HG02642 (cell line): ENCODE data around the gene PIK3CB.
"Not testable (repeated sequence)": the region's sequence is repeated elsewhere in the genome, so short reads cannot be mapped to it uniquely, and the experiment has no call there.

Experiments used
- ATAC-seq: cut with Tn5 transposase; IDR thresholded peaks from one replicate; pipeline ENCODE4 v1.9.1; 2021; ENCODE audit warnings: mild to moderate bottlenecking; ENCODE audit not compliant: unreplicated experiment, poor library complexity

The PIK3CB gene

DNA sequence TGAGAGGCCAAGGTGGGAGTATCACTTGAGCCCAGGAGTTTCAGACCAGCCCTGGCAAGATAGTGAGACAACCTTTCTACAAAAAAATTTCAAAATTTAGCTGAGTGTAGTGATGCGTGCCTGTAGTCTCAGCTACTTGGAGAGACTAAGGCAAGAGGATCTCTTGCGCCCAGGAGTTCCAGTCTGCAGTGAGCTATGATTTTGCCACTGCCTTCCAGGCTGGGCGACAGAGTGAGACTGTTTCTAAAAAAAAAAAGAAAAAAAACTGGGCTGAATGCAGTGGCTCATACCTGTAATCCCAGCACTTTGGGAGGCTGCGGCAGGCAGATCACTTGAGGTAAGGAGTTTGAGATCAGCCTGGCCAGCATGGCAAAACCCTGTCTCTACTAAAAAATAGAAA is 14.0 kb upstream of the PIK3CB start:
- no peak for ATAC-seq

DNA sequence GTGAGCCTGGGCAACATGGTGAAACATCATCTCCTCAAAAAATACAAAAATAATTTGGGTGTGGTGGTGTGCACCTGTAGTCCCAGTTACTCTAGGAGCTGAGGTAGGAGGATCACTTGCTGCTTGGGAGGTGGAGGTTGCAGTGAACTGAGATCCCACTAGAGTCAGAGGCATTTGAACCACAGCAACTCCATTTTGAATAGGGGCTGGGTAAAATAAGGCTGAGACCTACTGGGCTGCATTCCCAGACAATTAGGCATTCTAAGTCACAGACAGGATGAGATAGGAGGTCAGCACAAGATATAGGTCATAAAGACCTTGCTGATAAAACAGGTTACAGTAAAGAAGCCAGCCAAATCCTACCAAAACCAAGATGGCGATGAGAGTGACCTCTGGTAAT is 12.1 kb upstream of the PIK3CB start:
- not testable (repeated sequence) for ATAC-seq

DNA sequence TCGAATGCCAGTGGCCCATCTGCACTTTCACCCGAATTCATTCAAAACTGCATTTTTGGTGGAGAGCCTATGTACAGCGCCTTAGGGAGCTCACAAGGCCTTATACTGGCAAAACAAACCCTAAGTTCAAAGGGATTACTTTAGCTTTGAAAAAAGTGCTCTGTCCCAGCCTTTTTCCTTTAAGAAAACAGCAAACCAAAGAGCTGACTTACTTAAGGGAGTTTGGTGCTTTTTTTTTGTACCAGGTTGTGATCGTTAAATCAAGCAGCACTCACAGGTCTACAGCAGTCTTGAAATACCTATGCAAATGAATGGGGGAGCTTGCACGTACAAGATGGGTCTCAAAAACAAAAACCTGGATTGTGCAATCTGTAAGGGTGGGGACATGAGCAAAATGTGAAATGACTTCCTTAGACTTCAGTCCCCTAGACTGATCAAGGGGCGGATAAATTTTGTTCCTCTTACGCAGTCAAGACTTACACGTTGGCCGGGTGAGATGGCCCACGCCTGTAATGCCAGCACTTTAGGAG is 11.6 kb upstream of the PIK3CB start:
- no peak for ATAC-seq

DNA sequence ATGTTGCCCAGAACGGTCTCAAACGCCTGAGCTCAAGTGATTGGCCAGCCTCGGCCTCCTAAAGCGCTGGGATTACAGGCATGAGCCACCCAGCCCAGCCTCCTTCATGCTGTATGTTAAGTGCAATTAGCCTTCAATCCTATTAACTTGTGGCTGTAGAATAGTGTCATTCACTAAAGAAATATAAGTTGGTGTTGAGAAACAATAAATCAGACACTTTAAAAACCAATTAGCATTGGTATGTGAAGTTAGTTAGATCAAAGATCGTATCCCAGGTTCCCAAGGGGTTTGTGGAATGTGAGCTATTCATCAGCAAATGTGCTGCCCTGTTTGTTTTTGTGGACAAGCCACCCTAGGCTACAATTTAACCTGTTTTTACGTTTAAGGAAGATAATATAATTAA is 11.0 kb upstream of the PIK3CB start:
- ATAC-seq: no peak

DNA sequence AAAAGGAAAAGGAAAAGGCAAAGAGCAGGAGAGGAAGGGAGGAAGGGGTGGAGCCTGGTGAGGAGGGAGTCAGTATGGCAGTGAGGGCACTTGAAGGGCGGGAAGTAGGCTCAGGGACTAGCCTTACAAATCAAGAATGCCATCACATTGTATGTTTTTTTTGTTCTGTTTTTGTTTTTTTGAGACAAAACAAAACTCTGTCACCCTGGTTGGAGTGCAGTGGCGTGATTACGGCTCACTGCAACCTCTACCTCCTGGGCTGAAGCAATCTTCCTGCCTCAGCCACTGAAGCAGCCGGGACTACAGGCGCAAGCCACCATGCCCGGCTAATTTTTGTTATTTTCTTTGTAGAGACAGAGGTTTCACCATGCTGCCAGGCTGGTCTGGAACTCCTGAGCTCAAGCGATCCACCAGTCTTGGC is 10.5 kb upstream of the PIK3CB start:
- no peak for ATAC-seq

DNA sequence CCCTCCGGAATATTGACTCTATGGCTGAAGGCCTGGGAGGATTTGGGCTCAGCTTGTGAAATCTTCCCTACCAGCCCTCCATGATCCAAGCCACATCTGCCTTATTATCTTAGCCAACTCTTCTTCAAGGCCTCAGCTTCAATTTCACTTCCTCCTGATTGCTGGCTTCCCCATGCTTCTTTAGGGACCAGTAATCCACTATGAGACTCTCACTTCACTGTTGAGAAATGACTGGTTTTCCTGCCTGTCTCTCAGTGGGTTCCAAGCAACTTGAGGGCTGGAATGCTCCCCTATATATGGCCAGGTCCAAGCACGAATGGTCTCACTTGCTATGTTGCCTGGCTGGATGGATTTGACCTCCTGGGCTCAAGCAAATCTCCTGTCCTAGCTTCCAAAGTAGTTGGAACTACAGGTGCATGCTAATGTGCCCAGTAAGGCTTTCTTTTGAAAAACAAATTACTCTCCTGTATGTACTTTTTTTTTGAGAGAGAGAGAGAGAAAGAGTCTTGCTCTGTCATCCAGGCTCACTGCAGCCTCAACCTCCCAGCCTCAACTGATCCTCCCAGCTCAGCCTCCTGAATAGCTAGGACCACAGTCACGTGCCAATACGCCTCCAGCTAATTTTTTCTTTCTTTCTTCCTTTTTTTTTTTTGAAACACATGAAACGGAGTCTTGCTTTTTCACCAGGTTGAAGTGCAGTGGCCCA is 7.9 kb upstream of the PIK3CB start:
- peak; percentile 73 for ATAC-seq

DNA sequence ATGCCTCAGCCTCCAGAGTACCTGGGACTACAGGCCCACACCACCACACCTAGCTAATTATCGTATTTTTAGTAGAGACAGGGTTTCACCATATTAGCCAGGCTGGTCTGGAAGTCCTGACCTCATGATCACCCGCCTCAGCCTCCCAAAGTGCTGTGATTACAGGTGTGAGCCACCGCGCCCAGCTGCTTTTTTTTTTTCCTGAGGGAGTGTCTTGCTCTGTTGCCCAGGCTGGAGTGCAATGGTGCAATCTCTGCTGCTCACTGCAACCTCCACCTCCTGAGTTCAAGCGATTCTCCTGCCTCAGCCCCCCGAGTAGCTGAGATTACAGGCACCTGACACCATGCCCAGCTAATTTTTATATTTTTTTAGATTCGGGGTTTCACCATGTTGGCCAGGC is 3.7 kb upstream of the PIK3CB start:
- ATAC-seq: not testable (repeated sequence)

DNA sequence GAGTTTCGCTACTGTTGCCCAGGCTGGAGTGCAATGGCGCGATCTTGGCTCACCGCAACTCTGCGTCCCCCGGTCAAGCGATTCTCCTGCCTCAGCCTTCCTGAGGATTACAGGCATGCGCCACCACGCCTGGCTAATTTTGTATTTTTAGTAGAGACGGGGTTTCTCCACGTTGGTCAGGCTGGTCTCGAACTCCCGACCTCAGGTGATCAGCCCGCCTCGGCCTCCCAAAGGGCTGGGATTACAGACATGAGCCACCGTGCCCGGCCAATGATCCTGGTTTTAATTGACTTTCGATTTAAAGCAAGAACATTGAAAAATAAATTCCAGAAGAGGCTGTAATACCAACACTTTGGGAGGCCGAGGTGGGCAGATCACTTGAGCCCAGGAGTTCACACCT is 1.1 kb upstream of the PIK3CB start:
- not testable (repeated sequence) for ATAC-seq

DNA sequence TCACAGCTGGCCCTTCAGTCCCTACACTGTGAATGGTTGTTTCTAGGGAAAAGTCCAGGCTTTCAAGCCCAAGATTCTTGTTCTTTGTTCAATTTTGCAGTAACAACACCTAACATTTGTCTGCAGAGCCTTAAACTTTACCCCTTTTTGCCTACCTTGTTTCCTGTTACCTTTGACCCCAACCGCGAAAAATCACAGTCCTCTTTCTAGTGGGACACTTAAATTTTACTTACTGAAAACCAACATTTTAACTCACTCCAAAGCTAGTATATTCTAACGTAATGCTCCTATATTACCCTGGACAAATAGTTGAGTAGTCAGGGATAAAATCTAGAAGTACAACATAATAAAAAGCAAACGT is 649 bp upstream of the PIK3CB start:
- no peak for ATAC-seq

DNA sequence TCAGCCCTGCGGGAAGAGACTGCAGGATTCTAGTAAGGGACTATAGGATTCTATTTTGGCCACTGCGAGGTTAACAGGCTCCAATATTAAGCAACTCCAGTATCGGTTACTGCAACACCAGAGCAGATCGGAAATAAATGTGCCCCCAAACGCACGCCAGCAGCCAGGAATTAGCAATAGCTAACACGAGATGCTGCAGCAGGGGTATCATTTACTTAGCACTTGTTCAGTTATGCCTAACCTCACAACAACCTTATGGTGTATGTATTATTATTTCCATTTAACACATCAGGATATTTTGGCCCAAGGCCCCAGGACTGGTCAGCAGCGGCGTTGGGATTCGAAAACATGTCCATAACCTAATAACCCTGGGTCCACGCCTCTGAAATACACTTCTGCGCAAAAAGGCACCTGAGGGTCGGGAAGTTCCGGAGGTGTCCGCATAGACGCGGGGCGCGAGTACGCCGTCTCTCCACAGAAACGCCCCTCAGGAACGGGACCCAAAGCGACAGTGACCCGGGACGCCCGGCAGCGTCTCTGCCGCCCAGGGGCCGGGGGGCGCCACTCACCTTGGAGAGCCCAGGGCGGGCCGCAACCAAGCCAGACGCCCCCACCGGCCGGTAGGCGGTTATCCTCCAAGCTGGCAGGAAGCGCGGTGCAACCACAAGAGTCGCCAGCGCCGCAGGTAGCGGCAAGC is 681 bp downstream of the PIK3CB start:
- peak; percentile 65 for ATAC-seq

DNA sequence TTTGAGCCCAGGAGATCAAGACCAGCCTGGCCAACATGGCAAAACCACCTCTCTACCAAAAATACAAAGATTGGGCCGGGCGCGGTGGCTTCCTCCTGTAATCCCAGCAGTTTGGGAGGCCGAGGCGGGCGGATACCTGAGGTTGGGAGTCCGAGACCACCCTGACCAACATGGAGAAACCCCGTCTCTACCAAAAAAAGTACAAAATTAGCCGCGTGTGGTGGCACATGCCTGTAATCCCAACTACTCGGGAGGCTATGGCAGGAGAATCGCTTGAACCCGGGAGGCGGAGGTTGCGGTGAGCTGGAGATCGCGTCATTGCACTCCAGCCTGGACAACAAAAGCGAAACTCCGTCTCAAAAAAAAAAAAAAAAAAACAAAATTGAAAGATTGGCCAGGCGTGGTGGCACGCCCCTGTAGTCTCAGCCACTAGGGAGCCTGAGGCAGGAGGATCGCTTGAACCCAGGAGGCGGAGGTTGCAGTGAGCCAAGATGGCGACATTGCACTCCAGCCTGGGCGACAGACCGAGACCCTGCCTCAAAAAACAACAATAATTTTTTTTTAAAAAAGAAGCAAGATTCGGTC is 2.2 kb downstream of the PIK3CB start:
- ATAC-seq: not testable (repeated sequence)

DNA sequence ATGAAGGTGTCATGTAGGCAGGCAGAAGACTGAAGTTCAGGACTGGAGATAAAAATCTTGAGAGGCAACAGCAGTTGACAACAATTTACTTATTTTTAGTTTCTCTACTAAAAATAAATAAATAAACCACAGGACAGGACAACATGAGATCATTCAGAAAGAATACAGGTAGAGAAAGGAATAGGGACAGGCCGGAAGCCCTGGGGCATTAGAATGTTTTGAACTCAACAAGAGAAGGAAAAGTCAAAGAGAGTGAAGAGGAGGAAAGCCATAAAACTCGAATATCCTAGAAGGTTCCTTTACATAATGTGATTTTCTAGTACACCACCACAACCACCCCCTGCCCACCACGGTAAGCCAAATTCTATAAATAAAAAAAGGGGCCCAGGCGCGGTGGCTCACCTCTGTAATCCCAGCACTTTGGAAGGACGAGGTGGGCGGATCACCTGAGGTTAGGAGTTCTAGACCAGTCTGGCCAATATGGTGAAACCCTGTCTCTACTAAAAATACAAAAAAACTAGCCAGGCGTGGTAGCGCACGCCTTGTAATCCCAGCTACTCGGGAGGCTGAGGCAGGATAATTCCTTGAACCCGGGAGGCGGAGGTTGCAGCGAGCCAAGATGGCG is 4.7 kb downstream of the PIK3CB start:
- ATAC-seq: no peak

DNA sequence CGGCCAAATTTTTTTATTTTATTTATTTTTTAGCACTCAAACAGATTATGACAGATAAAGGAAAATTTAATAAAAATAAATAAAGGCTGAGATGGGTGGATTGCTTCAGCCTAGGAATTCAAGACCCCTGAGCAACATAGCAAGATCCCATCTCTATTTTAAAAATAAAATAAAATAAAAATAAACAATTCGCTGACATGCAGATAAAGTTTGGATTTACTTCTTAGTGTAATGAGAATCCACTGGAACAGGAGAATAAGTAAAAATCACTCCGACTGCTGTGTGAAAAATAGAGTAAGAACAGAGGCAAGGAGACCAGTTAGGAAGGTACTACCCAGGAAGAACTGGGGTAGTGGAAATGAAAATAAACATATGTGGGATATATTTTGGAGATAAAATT is 5.6 kb downstream of the PIK3CB start:
- no peak for ATAC-seq

DNA sequence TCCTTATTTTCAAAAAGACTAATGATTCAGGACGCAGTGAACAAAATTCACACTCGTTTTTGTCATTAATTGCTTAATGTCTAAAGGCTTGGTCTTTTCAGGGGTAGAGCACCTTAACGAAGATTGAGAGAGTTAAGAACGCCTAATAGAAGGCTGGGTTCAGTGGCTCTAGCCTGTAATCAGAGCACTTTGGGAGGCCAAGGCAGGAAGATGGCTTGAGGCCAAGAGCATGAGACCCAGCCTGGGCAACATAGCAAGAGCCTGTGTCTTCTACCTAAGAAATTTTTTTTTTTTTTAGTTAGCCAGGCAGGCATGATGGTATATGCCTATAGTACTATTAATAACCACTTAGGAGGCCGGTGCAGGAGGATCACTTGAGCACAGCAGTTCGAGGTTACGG is 7.5 kb downstream of the PIK3CB start:
- no peak for ATAC-seq

DNA sequence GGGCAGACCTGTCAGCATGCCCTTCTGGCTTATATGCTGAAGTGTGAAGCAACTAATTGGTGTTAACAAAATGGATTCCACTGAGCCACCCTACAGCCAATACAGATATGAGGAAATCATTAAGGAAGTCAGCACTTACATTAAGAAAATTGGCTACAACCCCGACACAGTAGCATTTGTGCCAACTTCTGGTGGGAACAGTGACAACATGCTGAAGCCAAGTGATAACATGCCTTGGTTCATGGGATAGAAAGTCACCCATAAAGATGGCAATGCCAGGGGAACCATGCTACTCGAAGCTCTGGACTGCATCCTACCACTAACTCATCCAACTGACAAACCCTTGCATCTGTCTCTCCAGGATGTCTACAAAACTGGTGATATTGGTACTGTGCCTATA is 9.4 kb downstream of the PIK3CB start:
- ATAC-seq: no peak

DNA sequence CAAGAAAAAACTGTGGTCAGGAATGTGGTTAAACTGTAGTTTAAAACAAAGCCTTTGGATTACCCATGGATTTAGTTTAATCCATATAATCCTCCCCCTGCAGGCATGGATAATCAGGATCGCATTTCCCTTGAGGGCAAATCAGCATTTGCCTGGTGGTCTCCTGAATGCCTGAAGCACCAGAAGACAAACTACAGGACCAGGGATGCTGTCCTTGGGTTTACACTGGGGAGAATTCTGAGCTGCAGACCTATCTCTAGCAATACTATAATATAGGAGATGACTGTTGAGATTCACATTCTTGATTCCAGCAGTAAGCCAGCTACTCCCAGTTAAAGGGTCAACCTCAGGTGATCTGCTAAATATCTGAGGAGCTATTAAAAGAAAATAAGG is 10.6 kb downstream of the PIK3CB start:
- ATAC-seq: no peak

DNA sequence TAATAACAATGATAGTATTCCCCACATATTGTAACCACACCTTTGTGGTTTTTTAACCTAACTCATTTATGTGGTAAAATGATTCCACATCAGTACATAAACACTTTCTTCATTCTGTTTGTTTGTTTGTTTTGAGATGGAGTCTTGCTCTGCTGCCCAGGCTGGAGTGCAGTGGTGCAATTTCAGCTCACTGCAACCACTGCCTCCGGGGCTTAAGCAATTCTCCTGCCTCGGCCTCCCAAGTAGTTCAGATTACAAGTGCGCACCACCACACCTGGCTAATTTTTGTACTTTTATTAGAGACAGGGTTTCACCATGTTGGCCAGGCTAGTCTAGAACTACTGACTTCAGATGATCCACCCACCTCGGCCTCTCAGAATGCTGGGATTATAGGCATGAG is 14.3 kb downstream of the PIK3CB start:
- ATAC-seq: not testable (repeated sequence)

DNA sequence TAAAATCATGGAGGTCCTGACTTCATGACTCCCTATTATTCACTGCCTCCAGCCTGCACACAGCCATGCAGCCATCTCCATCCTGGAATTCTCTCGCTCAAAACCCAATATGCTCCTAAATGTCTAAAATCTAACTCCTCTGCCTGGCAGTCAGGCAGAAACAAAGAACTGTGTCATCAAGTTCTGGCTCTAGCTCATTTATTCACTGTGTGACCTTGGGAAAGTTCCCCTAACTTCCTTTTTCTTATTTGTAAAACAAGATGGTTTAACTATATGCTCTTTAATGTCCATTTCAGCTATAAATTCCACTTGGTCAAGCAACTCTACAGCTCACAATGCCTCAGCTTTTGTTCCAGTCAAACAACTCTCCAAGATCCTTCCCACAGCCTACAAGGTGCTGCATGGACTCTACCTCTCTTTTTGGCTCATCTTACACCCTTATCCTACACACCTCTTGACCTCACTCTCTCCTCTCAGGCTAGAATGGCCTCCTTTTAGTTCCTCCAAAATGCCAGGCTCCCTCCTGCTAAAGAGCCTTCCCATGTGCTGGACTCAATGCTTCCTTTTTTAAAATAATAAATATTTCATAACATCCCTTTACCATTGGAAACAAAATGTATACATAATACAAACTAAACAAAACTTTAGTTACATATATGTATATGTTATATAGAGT is 16.4 kb downstream of the PIK3CB start:
- ATAC-seq: no peak

DNA sequence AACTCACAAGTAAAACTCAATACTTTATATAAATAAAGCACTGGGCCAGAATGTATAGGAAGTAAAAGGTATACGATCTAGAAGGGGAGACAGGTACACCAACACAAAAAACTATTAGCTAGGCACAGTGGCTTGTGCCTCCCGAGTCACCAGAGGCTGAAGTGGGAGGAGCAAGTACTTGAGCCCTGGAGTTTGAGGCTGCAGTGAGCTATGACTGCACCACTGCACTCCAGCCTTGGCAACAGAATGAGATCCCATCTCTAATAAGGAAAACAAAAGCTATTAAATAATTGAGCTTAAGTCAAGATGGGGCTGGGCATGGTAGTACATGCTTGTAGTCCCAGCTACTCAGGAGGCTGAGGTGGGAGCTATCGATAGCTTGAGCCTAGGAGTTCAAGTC is 17.0 kb downstream of the PIK3CB start:
- ATAC-seq: no peak

DNA sequence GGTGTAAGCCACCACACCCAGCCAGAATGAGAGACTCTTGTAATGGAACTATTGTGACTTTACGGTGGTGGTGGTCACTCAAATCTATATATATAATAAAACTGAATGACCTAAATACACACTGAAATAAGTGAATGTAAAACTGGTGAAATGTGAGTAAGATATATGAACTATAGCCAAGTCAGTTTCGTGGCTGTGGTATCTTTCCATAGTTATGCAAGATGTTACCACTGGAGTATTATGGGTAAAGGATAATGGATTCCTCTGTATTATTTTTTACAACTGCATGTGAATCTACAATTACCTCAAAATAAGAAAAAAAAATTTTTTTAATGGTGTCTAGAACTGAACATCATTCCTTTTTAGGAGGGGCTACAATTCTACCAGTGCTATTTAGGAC is 21.9 kb downstream of the PIK3CB start:
- ATAC-seq: no peak
